Stimulated activated CD8-positive, alpha-beta memory T cell treated with anti-CD3 and anti-CD28 coated beads, Interleukin-4, amount 100 ng/mL, for 4 hours (primary cell): ENCODE data around the gene PARVA.

ENCODE experiments used
- DNase-seq, 2 donors: peaks; one replicate each; pipeline ENCODE4 v3.0.0-alpha.2; 2020; ENCODE audit warnings: low read depth in 2 of 2, low spot score in 1 of 2

The PARVA gene

GRCh38 chr11:12524865-12525264, 147.5 kb downstream of the PARVA start:
- no peak for DNase-seq

GRCh38 chr11:12525466-12526055, 148.2 kb downstream of the PARVA start:
- DNase-seq = no peak

- no peak for DNase-seq
Measured at GRCh38 chr11:12526789-12527188, 149.4 kb downstream of the PARVA start.

GRCh38 chr11:12528487-12528886, 151.1 kb downstream of the PARVA start:
- DNase-seq = no peak

GRCh38 chr11:12529041-12529440, 151.7 kb downstream of the PARVA start:
- no peak for DNase-seq

GRCh38 chr11:12529793-12530192, 152.4 kb downstream of the PARVA start:
- no peak for DNase-seq

GRCh38 chr11:12531020-12531419, 153.6 kb downstream of the PARVA start:
- DNase-seq = no peak

GRCh38 chr11:12531681-12532080, 154.3 kb downstream of the PARVA start:
- no peak for DNase-seq

GRCh38 chr11:12532580-12532979, 155.2 kb downstream of the PARVA start:
- DNase-seq = no peak

GRCh38 chr11:12534549-12534948, 157.2 kb downstream of the PARVA start:
- DNase-seq = no peak

GRCh38 chr11:12535321-12535720, 157.9 kb downstream of the PARVA start:
- DNase-seq = no peak

- DNase-seq = no peak
Measured at GRCh38 chr11:12536566-12536965, 159.2 kb downstream of the PARVA start.

GRCh38 chr11:12537778-12538401, 160.5 kb downstream of the PARVA start:
- no peak for DNase-seq

- no peak for DNase-seq
Measured at GRCh38 chr11:12538889-12539421, 161.6 kb downstream of the PARVA start.

- DNase-seq = no peak
Measured at GRCh38 chr11:12539572-12539971, 162.2 kb downstream of the PARVA start.

- no peak for DNase-seq
Measured at GRCh38 chr11:12540075-12540680, 162.8 kb downstream of the PARVA start.

- DNase-seq = no peak
Measured at GRCh38 chr11:12540913-12541582, 163.7 kb downstream of the PARVA start.

GRCh38 chr11:12541583-12542151, 164.3 kb downstream of the PARVA start:
- DNase-seq = no peak

GRCh38 chr11:12542186-12542935, 165.0 kb downstream of the PARVA start:
- no peak for DNase-seq

- no peak for DNase-seq
Measured at GRCh38 chr11:12543596-12544415, 166.4 kb downstream of the PARVA start.
